Breast epithelium (tissue), 3 donors: ENCODE results near the gene IL13RA2.

Experiments used
- POLR2A ChIP-seq: fragments of 450-650 bp; IDR thresholded peaks from one replicate; pipeline ENCODE4 v1.6.1; 2016; ENCODE audit warnings: antibody characterized with exemption, mild to moderate bottlenecking, moderate library complexity
- POLR2AphosphoS5 ChIP-seq, 3 donors: sonication (generic); formaldehyde crosslinking; IDR thresholded peaks; one replicate each; pipeline ENCODE4 v1.6.1; 2017; ENCODE audit warnings: antibody characterized with exemption in 3 of 3
- TF ChIP-seq, protein P1 (sequence below), 3 donors: fragments of 450-650 bp; IDR thresholded peaks; one replicate each; pipeline ENCODE4 v1.5.1; 2016 to 2017; ENCODE audit warnings: antibody characterized with exemption in 3 of 3, mild to moderate bottlenecking in 3 of 3, moderate library complexity in 3 of 3

DNA sequence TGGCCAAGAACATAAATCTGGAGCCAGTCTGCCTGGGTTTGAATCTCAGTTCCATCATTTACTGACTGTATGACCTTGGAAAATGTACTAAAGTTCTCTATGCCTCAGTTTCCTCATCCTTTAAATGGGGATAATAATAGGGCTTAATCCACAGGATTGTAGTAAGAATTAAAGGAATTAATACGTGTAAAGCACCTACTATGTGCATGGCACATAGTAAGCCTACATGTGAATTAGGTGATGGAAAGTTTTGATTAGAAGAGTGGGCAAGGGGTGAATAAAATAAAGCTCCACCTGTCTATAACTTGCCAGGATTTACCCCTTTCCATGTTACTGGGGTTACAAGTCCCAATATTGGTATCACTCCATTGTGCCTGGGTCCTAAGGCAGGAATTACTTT is 35.8 kb upstream of the IL13RA2 start:
- TF ChIP-seq, protein P1, sequence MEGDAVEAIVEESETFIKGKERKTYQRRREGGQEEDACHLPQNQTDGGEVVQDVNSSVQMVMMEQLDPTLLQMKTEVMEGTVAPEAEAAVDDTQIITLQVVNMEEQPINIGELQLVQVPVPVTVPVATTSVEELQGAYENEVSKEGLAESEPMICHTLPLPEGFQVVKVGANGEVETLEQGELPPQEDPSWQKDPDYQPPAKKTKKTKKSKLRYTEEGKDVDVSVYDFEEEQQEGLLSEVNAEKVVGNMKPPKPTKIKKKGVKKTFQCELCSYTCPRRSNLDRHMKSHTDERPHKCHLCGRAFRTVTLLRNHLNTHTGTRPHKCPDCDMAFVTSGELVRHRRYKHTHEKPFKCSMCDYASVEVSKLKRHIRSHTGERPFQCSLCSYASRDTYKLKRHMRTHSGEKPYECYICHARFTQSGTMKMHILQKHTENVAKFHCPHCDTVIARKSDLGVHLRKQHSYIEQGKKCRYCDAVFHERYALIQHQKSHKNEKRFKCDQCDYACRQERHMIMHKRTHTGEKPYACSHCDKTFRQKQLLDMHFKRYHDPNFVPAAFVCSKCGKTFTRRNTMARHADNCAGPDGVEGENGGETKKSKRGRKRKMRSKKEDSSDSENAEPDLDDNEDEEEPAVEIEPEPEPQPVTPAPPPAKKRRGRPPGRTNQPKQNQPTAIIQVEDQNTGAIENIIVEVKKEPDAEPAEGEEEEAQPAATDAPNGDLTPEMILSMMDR (IDR thresholded peaks at IDR 0.05), result no peak
- TF ChIP-seq POLR2A (no peak), POLR2AphosphoS5 (IDR thresholded peaks at IDR 0.05) (no peak)
